Occipital lobe (tissue), 2 donors: Measurements from ENCODE around the gene DCTN2. TPM values are rescaled to one million over a fixed set of nuclear protein-coding genes. Genes with fewer than 3 reads are reported as not detected.
A peak's percentile ranks its signal among the peaks of the same experiment; 100 is the strongest.
"Not testable (repeated sequence)": the region's sequence is repeated elsewhere in the genome, so short reads cannot be mapped to it uniquely, and the experiment has no call there.

Experiments used
- DNase-seq: peaks from one replicate; lab custom pipeline; 2025; lab: John Stamatoyannopoulos, UW
- total RNA-seq: library from RNA; depleted of rRNA; stranded (reverse); fragments of >200 nt; gene quantifications from one replicate; pipeline ENCODE4 v1.2.3, GENCODE V29; 2014

DCTN2 gene
- total RNA-seq = 103 TPM

- DNase-seq = peak; percentile 97
Measured at GRCh38 chr12:57546438-57547287, at the start of gene DCTN2. TSS of gene DCTN2 (minus strand) at chr12:57547192. CDS start at chr12:57547063, 129 bp downstream.

GRCh38 chr12:57593187-57593586 is 46.2 kb upstream of the DCTN2 start:
- no peak for DNase-seq

- peak; percentile 21 for DNase-seq
Measured at GRCh38 chr12:57592551-57593165, 45.7 kb upstream of the DCTN2 start.

GRCh38 chr12:57591782-57592325 is 44.9 kb upstream of the DCTN2 start:
- no peak for DNase-seq

DNA sequence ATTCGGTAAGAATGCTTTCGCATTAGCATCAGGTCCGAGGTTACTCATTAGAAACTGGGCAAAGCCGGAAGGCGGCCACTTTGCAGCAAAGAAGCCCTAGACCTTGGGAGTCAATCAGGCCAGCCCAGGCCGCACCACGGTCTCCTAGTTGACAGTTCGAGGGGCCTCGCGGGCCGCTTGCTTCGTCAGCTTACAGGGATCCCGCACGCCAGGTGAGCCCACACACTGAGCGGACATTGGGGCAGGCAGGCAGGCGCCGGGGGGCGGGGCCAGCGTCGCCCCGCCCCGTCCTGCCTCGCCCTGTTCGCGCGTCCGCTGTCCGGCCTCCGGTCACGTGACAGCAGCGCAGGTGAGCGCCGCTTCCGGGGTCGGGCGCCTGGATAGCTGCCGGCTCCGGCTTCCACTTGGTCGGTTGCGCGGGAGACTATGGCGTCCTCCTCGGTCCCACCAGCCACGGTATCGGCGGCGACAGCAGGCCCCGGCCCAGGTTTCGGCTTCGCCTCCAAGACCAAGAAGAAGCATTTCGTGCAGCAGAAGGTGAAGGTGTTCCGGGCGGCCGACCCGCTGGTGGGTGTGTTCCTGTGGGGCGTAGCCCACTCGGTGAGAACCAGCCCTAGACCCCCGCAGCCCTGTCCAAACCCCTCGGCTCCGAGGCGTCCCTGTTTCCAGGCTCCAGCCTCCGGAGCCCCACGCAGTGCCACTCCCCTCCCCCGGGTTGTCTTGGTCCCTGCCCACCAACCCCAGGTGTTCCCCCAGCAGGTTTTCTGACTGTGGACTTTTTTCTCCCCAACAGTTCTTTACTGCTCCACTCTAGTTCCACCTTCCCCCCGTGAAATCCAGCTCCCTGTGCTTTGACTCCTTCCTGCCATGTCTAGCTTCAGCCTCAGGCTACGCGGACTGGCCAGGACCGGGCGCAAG is 44.1 kb upstream of the DCTN2 start, which contains the start of gene PIP4K2C:
Gene PIP4K2C, plus strand, starts transcription at position 329 of the 918 bp plus-strand sequence. Its CDS starts 98 bp downstream, at position 427.
- DNase-seq = peak; percentile 73

GRCh38 chr12:57590479-57590863 is 43.5 kb upstream of the DCTN2 start:
- DNase-seq = no peak

DNA sequence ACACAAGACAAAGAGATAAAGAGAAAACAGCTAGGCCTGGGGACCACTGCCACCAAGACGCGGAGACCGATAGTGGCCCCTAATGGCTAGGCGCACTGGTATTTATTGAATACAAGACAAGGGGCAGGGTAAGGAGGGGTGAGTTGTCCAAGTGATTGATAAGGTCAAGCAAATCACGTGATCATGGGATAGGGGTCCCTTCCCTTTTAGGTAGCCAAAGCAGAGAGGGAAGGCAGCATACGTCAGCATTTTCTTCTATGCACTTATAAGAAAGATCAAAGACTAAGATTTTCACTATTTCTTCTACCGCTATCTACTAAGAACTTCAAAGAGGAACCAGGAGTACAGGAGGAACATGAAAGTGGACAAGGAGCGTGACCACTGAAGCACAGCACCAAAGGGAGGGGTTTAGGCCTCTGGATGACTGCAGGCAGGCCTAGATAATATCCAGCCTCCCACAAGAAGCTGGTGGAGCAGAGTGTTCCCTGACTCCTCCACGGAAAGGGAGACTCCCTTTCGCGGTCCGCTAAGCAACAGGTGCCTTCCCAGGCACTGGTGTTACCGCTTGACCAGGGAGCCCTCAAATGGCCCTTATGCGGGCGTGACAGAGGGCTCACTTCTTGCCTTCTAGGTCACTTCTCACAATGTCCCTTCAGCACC is 42.1 kb upstream of the DCTN2 start:
- not testable (repeated sequence) for DNase-seq

DNA sequence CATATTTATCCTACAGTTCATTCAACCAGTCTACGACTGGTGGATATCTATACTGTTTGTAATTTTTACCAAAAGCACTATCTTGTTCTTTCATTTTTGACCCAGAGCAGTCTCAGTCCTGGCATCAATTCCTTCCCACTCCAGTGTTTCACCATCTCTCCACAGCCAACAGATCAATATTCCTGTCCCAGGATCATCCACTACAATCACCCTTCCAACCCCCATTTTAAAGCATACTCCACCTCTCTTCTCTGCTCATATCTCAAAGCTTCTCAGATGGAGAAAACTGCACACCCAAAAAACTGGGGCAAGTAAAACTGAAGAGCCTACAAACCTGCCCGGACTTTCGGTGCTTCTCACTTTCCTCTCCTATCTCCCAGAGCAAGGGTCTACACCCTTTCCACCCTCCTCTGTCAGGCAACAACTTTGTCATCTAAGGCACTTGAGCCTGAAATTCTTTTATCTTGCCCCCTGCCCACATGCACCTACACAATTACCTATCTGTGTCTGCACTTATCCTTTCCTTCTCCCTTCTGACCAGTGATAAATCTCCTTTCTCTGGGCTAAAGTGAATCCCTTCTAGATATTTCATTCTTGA is 39.9 kb upstream of the DCTN2 start:
- DNase-seq = no peak

GRCh38 chr12:57586128-57586527 is 39.1 kb upstream of the DCTN2 start:
- DNase-seq = no peak

- DNase-seq = no peak
Measured at GRCh38 chr12:57585156-57585555, 38.2 kb upstream of the DCTN2 start.

- DNase-seq = no peak
Measured at GRCh38 chr12:57584690-57585089, 37.7 kb upstream of the DCTN2 start.

- no peak for DNase-seq
Measured at GRCh38 chr12:57584050-57584449, 37.1 kb upstream of the DCTN2 start.

DNA sequence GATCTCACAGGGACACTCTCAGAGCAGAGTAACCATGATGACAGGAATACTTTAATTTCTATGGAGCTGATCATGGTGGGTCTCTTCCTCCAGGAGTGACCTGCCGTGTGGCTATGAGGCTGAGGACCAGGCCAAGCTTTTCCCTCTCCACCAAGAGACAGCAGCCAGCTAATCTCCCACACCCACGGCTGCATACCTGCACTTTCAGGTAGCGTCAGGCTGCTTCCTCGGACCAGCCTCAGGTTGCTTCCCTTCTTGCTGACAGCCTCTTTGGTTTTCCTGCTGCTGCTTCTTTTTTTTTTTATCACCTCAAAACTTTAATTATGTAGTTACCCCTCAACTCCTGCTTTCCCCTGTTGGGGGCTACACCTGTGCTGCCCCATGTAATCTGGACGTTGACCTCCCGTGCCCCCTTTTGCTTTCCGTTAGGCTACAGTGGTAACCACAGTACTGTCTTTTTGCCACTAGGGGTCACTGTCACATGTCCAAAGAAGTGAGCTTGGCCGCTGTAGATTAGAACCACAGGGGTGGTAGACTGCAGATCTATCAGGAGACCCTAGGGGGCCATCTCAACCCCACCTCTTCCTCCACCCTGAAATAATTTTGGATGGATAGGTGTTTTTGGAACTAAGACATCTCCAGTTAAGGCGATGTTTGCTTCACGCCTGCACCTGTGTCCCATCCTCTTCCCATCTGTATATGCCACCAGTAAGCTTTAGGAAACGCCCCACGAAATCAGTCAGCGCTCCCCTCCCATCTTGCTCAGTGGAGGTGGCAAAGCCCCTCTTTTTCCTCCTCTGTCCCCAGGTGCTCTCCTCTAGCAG is 36.2 kb upstream of the DCTN2 start:
- peak; percentile 37 for DNase-seq

- DNase-seq = no peak
Measured at GRCh38 chr12:57582440-57582839, 35.4 kb upstream of the DCTN2 start.

DNA sequence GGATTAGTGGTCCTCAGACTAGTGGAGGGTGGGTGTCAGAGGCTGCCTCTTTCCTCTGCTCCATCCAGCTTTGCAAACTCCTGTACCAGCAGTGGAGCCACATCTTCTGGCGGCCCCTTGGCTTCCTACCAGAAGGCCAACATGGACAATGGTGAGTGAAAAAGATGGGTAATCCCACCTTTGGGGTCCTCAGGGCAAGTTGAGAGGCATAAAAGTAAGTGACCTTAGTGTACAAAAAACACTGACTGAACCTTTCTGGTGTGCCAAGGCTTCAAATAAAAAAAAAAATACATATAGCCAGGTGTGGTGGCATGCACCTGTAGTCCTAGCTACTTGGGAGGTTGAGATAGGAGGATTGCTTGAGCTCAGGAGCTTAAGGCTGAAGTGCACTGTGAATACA is 34.8 kb upstream of the DCTN2 start:
- no peak for DNase-seq

- peak; percentile 21 for DNase-seq
Measured at GRCh38 chr12:57580466-57580795, 33.4 kb upstream of the DCTN2 start.

DNA sequence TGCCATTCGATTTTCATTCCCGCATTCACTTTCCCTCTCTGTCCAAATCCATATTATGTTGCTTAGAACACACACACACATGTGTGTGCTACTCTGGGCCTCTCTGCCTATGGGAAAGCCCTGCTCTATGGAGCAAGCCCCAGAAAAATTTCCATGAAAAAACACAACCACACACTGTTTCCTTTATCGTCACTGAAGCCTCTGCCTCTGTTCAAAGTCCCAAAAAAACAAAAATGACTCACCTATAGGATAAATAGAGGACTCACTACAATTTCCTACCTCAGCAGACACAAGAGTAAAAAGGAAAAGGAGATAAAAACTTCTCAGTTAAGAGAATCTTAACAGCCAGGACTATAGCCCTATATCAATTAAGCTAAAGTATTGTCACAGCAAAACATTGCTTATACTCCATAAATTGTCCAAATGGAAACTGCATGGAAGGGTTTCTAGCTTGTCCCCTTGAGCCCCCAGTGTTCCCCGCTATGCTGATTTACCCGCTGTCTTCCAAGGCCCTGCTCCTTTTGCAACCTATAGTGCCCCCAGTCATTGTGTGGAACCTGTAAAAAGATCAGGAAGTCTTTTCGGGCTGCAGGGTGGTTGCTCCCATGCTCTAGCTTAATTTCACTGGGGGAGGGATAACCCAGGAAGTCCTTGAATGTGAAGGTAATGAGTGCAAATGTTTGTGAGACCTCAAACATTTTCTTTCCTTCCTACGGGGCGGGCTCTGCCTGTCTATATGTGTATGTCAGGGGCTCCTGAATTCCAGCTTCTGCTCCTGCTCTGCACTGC is 32.9 kb upstream of the DCTN2 start:
- DNase-seq = no peak

GRCh38 chr12:57579011-57579410 is 32.0 kb upstream of the DCTN2 start:
- DNase-seq = no peak
